HepG2 (cell line): Measurements from ENCODE around the gene PIEZO1.

Experiments used
- FOXA1 ChIP-seq, 2 experiments: fragments of 450-650 bp in 1 of 2; sonication (generic) in 1 of 2; formaldehyde crosslinking in 1 of 2; IDR thresholded peaks; 2 replicates each; pipeline versions ENCODE4 v1.4.0 to v1.6.1; 2016 to 2020; ENCODE audit warnings: missing genetic modification reagents in 1 of 2
- HNRNPL ChIP-seq: fragments of 200-400 bp; formaldehyde crosslinking; IDR thresholded peaks from 2 replicates; pipeline ENCODE4 v1.6.1; 2017; ENCODE audit warnings: mild to moderate bottlenecking, low read depth, low read length
- JUN ChIP-seq: sonication (generic); formaldehyde crosslinking; IDR thresholded peaks from 2 replicates; pipeline ENCODE4 v1.4.0; 2020; ENCODE audit warnings: mild to moderate bottlenecking, missing genetic modification reagents
- MYC ChIP-seq: sonication (generic); formaldehyde crosslinking; IDR thresholded peaks from 2 replicates; pipeline ENCODE4 v1.9.0; 2021; ENCODE audit warnings: missing genetic modification reagents, borderline replicate concordance
- NCOR1 ChIP-seq: fragments of 200-600 bp; sonication (generic); IDR thresholded peaks from 2 replicates; pipeline ENCODE4 v1.7.0; 2017; ENCODE audit warnings: antibody characterized with exemption, low read length, borderline replicate concordance
- NRL ChIP-seq: sonication (generic); formaldehyde crosslinking; IDR thresholded peaks from 2 replicates; pipeline ENCODE4 v1.5.0; 2020; ENCODE audit warnings: missing genetic modification reagents, mild to moderate bottlenecking, moderate library complexity, borderline replicate concordance
- POLR2A ChIP-seq, 2 experiments: IDR thresholded peaks; 2 replicates each; pipeline ENCODE4 v1.6.1; 2011; ENCODE audit warnings: low read depth in 2 of 2, low read length in 2 of 2, mild to moderate bottlenecking in 1 of 2, moderate library complexity in 1 of 2; ENCODE audit not compliant: insufficient read depth in 1 of 2
- RELA ChIP-seq: sonication (generic); formaldehyde crosslinking; IDR thresholded peaks from 2 replicates; pipeline ENCODE4 v1.4.0; 2020; ENCODE audit warnings: missing genetic modification reagents
- REST ChIP-seq, 2 experiments: IDR thresholded peaks; 2 replicates each; pipeline ENCODE4 v1.6.1; 2011 to 2012; ENCODE audit warnings: low read length in 2 of 2, borderline replicate concordance in 1 of 2, low read depth in 1 of 2, mild to moderate bottlenecking in 1 of 2, moderate library complexity in 1 of 2
- TCF7L2 ChIP-seq: IDR thresholded peaks from 2 replicates; pipeline ENCODE4 v1.6.1; 2011; ENCODE audit warnings: mild to moderate bottlenecking, low read depth, low read length, moderate library complexity
- USF2 ChIP-seq, 2 experiments: sonication (generic) in 1 of 2; formaldehyde crosslinking in 1 of 2; IDR thresholded peaks; 2 replicates each; pipeline versions ENCODE4 v1.5.1 to v1.6.1; 2011 to 2020; ENCODE audit warnings: borderline replicate concordance in 1 of 2, low read depth in 1 of 2, low read length in 1 of 2, mild to moderate bottlenecking in 1 of 2, missing genetic modification reagents in 1 of 2, moderate library complexity in 1 of 2
- YY1 ChIP-seq: IDR thresholded peaks from 2 replicates; pipeline ENCODE4 v1.6.1; 2011; ENCODE audit warnings: low read length, low read depth, moderate library complexity, mild to moderate bottlenecking; ENCODE audit not compliant: insufficient read depth, insufficient replicate concordance
- ZKSCAN1 ChIP-seq: fragments of 150-350 bp; IDR thresholded peaks from 2 replicates; pipeline ENCODE4 v1.6.1; 2014; ENCODE audit warnings: low read length

- TF ChIP-seq ZKSCAN1: no peak
- no peak for TF ChIP-seq TCF7L2
- no peak for TF ChIP-seq HNRNPL
- TF ChIP-seq MYC (CRISPR knock-in tag): no peak
- no peak for TF ChIP-seq YY1
- no peak for TF ChIP-seq POLR2A (IDR thresholded peaks at IDR 0.05; ENCODE audit: insufficient read depth in 1 of 2, low read depth in 2 of 2, low read length in 2 of 2)
- TF ChIP-seq JUN: no peak
- TF ChIP-seq USF2 (IDR thresholded peaks at IDR 0.05; ENCODE audit: low read depth, low read length): no peak
- no peak for TF ChIP-seq USF2 (CRISPR knock-in tag; IDR thresholded peaks at IDR 0.05; ENCODE audit: borderline replicate concordance)
- no peak for TF ChIP-seq NRL (CRISPR knock-in tag)
- TF ChIP-seq FOXA1 (IDR thresholded peaks at IDR 0.05): no peak
- TF ChIP-seq FOXA1 (CRISPR knock-in tag; IDR thresholded peaks at IDR 0.05): no peak
- TF ChIP-seq REST (IDR thresholded peaks at IDR 0.05; ENCODE audit: borderline replicate concordance in 1 of 2, low read depth in 1 of 2, low read length in 2 of 2): no peak
- no peak for TF ChIP-seq RELA (CRISPR knock-in tag)
- TF ChIP-seq NCOR1: no peak
Measured at GRCh38 chr16:88741368-88741767, 43.7 kb downstream of the PIEZO1 start.
